GM18505 (cell line): Measurements from ENCODE around the gene TF.
"Not testable (repeated sequence)": the region's sequence is repeated elsewhere in the genome, so short reads cannot be mapped to it uniquely, and the experiment has no call there.

Source experiments
- ATAC-seq: cut with Tn5 transposase; IDR thresholded peaks from one replicate; pipeline ENCODE4 v1.9.1; 2021; ENCODE audit not compliant: unreplicated experiment
- POLR2A ChIP-seq: IDR thresholded peaks from 4 replicates; pipeline ENCODE4 v1.6.1; 2011; ENCODE audit warnings: borderline replicate concordance; ENCODE audit not compliant: insufficient read depth, insufficient read length; ENCODE audit errors: extremely low read depth

TF gene

GRCh38 chr3:133745981-133746711 is at the start of gene TF:
TF (plus strand) TSS chr3:133746393; CDS start chr3:133746441, 48 bp downstream.
- ATAC-seq: no peak
- TF ChIP-seq POLR2A: no peak

- no peak for ATAC-seq
Measured at GRCh38 chr3:133697960-133698359, 48.2 kb upstream of the TF start.

GRCh38 chr3:133699467-133699866 is 46.7 kb upstream of the TF start:
- no peak for ATAC-seq

More at GRCh38 chr3:133697960-133698359, 48.2 kb upstream of the TF start:
- no peak for TF ChIP-seq POLR2A

GRCh38 chr3:133699903-133700302 is 46.3 kb upstream of the TF start:
- no peak for ATAC-seq

More at GRCh38 chr3:133699467-133699866, 46.7 kb upstream of the TF start:
- TF ChIP-seq POLR2A: no peak

GRCh38 chr3:133700351-133700750 is 45.8 kb upstream of the TF start:
- TF ChIP-seq POLR2A: no peak
- no peak for ATAC-seq

More at GRCh38 chr3:133699903-133700302, 46.3 kb upstream of the TF start:
- TF ChIP-seq POLR2A: no peak

- TF ChIP-seq POLR2A: no peak
- no peak for ATAC-seq
Measured at GRCh38 chr3:133701435-133702358, 44.5 kb upstream of the TF start.

- no peak for TF ChIP-seq POLR2A
- ATAC-seq: no peak
Measured at GRCh38 chr3:133703915-133704314, 42.3 kb upstream of the TF start.

- ATAC-seq: no peak
- TF ChIP-seq POLR2A: no peak
Measured at GRCh38 chr3:133706033-133706432, 40.2 kb upstream of the TF start.

- TF ChIP-seq POLR2A: no peak
- no peak for ATAC-seq
Measured at GRCh38 chr3:133709139-133709750, 36.9 kb upstream of the TF start.

GRCh38 chr3:133711013-133711412 is 35.2 kb upstream of the TF start:
- no peak for TF ChIP-seq POLR2A
- ATAC-seq: no peak

- TF ChIP-seq POLR2A: no peak
- no peak for ATAC-seq
Measured at GRCh38 chr3:133712017-133712416, 34.2 kb upstream of the TF start.

- no peak for TF ChIP-seq POLR2A
Measured at GRCh38 chr3:133713347-133713746, 32.8 kb upstream of the TF start.

GRCh38 chr3:133717424-133717823 is 28.8 kb upstream of the TF start:
- ATAC-seq: no peak
- no peak for TF ChIP-seq POLR2A

More at GRCh38 chr3:133713347-133713746, 32.8 kb upstream of the TF start:
- no peak for ATAC-seq

- TF ChIP-seq POLR2A: no peak
- no peak for ATAC-seq
Measured at GRCh38 chr3:133722935-133723334, 23.3 kb upstream of the TF start.

- TF ChIP-seq POLR2A: no peak
- no peak for ATAC-seq
Measured at GRCh38 chr3:133730993-133731392, 15.2 kb upstream of the TF start.

GRCh38 chr3:133732231-133732630 is 14.0 kb upstream of the TF start:
- ATAC-seq: not testable (repeated sequence)
